CD14-positive monocyte (primary cell): ENCODE measurements around the gene GLP2R. TPM values are rescaled to one million over a fixed set of nuclear protein-coding genes. Genes with fewer than 3 reads are reported as not detected.

Source experiments
- DNase-seq, 3 donors: peaks; one replicate each; pipeline ENCODE4 v3.0.0-alpha.2; 2011 to 2022
- H2AFZ ChIP-seq: 2 replicates; pipeline ENCODE4 v1.6.0; 2012; ENCODE audit warnings: mild to moderate bottlenecking, low read depth, low read length, inconsistent platforms; ENCODE audit not compliant: insufficient read depth, poor library complexity, severe bottlenecking
- H3K27ac ChIP-seq, 2 donors: 1 replicate in 1 of 2; 2 replicates in 1 of 2; pipeline ENCODE4 v1.5.1; 2012 to 2013; ENCODE audit warnings: low read length in 2 of 2, control low read depth in 1 of 2, inconsistent platforms in 1 of 2, low read depth in 1 of 2, mild to moderate bottlenecking in 1 of 2
- H3K27me3 ChIP-seq, 2 donors: one replicate each; pipeline versions ENCODE4 v1.6.0 to v1.6.1; 2011 to 2013; ENCODE audit warnings: low read length in 2 of 2; ENCODE audit not compliant: control insufficient read depth in 2 of 2, insufficient read depth in 2 of 2
- H3K36me3 ChIP-seq, 2 donors: replicated peaks in 1 of 2; 1 replicate in 1 of 2; 2 replicates in 1 of 2; pipeline versions ENCODE4 v1.5.1 to v1.6.1; 2012 to 2013; ENCODE audit warnings: low read length in 2 of 2, control low read depth in 1 of 2, inconsistent platforms in 1 of 2, mild to moderate bottlenecking in 1 of 2; ENCODE audit not compliant: insufficient read depth in 2 of 2, control insufficient read depth in 1 of 2
- H3K4me1 ChIP-seq, 2 donors: 1 replicate in 1 of 2; 2 replicates in 1 of 2; pipeline versions ENCODE4 v1.5.1 to v1.6.1; 2012 to 2013; ENCODE audit warnings: low read length in 2 of 2, control low read depth in 1 of 2, inconsistent platforms in 1 of 2, mild to moderate bottlenecking in 1 of 2, moderate library complexity in 1 of 2; ENCODE audit not compliant: insufficient read depth in 2 of 2, control insufficient read depth in 1 of 2
- H3K4me2 ChIP-seq: replicated peaks from 2 replicates; pipeline ENCODE3; 2012; ENCODE audit warnings: low read length, moderate library complexity, mild to moderate bottlenecking; ENCODE audit not compliant: poor library complexity, severe bottlenecking; ENCODE audit errors: extremely low read depth
- H3K4me3 ChIP-seq, 3 experiments: fragments of 200-600 bp in 1 of 3; sonication (generic) in 1 of 3; replicated peaks in 1 of 3; 1 replicate in 2 of 3; 2 replicates in 1 of 3; pipeline ENCODE4 v1.5.1; 2011 to 2013; ENCODE audit warnings: low read length in 3 of 3, mild to moderate bottlenecking in 3 of 3, control low read depth in 2 of 3, low read depth in 2 of 3, inconsistent platforms in 1 of 3, moderate library complexity in 1 of 3
- H3K79me2 ChIP-seq: 2 replicates; pipeline ENCODE4 v1.6.0; 2012; ENCODE audit warnings: mild to moderate bottlenecking, control low read depth, inconsistent platforms, low read length, moderate library complexity; ENCODE audit not compliant: insufficient read depth
- H3K9ac ChIP-seq: 2 replicates; pipeline ENCODE4 v1.6.0; 2017; ENCODE audit warnings: low read length, mild to moderate bottlenecking; ENCODE audit not compliant: insufficient read depth, poor library complexity, severe bottlenecking
- H3K9me3 ChIP-seq, 2 donors: replicated peaks in 1 of 2; 1 replicate in 1 of 2; 2 replicates in 1 of 2; pipeline versions ENCODE4 v1.5.1 to v1.6.1; 2012 to 2013; ENCODE audit warnings: low read length in 2 of 2, control low read depth in 1 of 2; ENCODE audit not compliant: control insufficient read depth in 1 of 2, insufficient read depth in 1 of 2
- H4K20me1 ChIP-seq: 2 replicates; pipeline ENCODE4 v1.6.0; 2012; ENCODE audit warnings: mild to moderate bottlenecking, low read length, control low read depth, moderate library complexity; ENCODE audit not compliant: insufficient read depth
- H3K27ac Mint-ChIP-seq, 7 donors: one replicate each; pipeline ENCODE4 v1.8.0; 2020; ENCODE audit warnings: mild to moderate bottlenecking in 7 of 7, mixed read lengths in 7 of 7, moderate library complexity in 6 of 7, inconsistent platforms in 2 of 7
- H3K27me3 Mint-ChIP-seq, 3 donors: one replicate each; pipeline ENCODE4 v1.8.0; 2021 to 2022; ENCODE audit warnings: low read depth in 3 of 3, mild to moderate bottlenecking in 3 of 3, mixed read lengths in 3 of 3, moderate library complexity in 3 of 3, inconsistent platforms in 1 of 3
- H3K36me3 Mint-ChIP-seq, 2 donors: one replicate each; pipeline ENCODE4 v1.8.0; 2020; ENCODE audit warnings: mixed read lengths in 2 of 2, inconsistent platforms in 1 of 2, mild to moderate bottlenecking in 1 of 2
- H3K4me1 Mint-ChIP-seq: one replicate; pipeline ENCODE4 v1.8.0; 2020; ENCODE audit warnings: mild to moderate bottlenecking, mixed read lengths
- H3K4me3 Mint-ChIP-seq, 2 donors: one replicate each; pipeline ENCODE4 v1.8.0; 2020; ENCODE audit warnings: mild to moderate bottlenecking in 2 of 2, mixed read lengths in 2 of 2, moderate library complexity in 1 of 2
- H3K9me3 Mint-ChIP-seq, 7 donors: one replicate each; pipeline ENCODE4 v1.8.0; 2020 to 2022; ENCODE audit warnings: mixed read lengths in 7 of 7, mild to moderate bottlenecking in 6 of 7, moderate library complexity in 6 of 7, inconsistent platforms in 2 of 7
- CTCF ChIP-seq: fragments of 200-600 bp; IDR thresholded peaks from one replicate; pipeline ENCODE4 v1.8.0; 2022; ENCODE audit warnings: antibody characterized with exemption, mild to moderate bottlenecking
- WGBS: methylation state at CpG from one replicate; pipeline ENCODE4 v1.1.5; 2013; ENCODE audit warnings: missing lambda C conversion rate; ENCODE audit not compliant: insufficient coverage; 5-methylcytosine and 5-hydroxymethylcytosine counted together
- intact Hi-C, 2 donors: fragments of 100-400 bp; cut with micrococcal nuclease; formaldehyde crosslinking; loops; one replicate each; pipeline versions ENCODE4 v1.15.0 to v1.15.1; 2023
- polyA plus RNA-seq, 3 donors: library from polyadenylated mRNA; depleted of rRNA in 1 of 3; unstranded in 2 of 3; stranded (reverse) in 1 of 3; fragments of 300-500 nt in 2 of 3; fragments of >200 nt in 1 of 3; fragmentation: Illumina TruSeq in 2 of 3; gene quantifications; 1 replicate in 2 of 3; 2 replicates in 1 of 3; pipeline ENCODE4 v1.2.3, GENCODE V29; 2012 to 2021

GLP2R gene
- polyA plus RNA-seq, 3 donors, result not detected

GRCh38 chr17:9931144-9931741 is 105.5 kb downstream of the GLP2R start:
- no peak for DNase-seq
- H3K9me3 Mint-ChIP-seq, result peaks cover 0 to 2% (median 0%) of the 10 kb centered on the region in 7 donors
- Histone ChIP-seq H4K20me1 (peaks cover 60% of the 10 kb centered on the region), H3K27ac (no peak overlapping the region), H3K36me3 (peaks cover 78 to 93% of the 10 kb centered on the region in 2 donors), H2AFZ (no peak overlapping the region), H3K79me2 (no peaks in the 10 kb centered on the region), H3K27me3 (no peaks in the 10 kb centered on the region), H3K4me1 (no peaks in the 10 kb centered on the region), H3K4me2 (no peak overlapping the region), H3K4me3 (no peak overlapping the region), H3K9ac (no peak overlapping the region), H3K9me3 (no peaks in the 10 kb centered on the region)
- H3K4me1 Mint-ChIP-seq, result no peaks in the 10 kb centered on the region
- WGBS, result 93% methylated on average over 8 of the region's 12 CpGs
- no peaks in the 10 kb centered on the region for H3K27me3 Mint-ChIP-seq
- H3K36me3 Mint-ChIP-seq, result peaks cover 68 to 91% of the 10 kb centered on the region in 2 donors
- no peak for TF ChIP-seq CTCF
- H3K27ac Mint-ChIP-seq, result peak overlapping the region in 1 of 7 donors; percentile 37
- no peak overlapping the region for H3K4me3 Mint-ChIP-seq
- intact Hi-C loops, result no loop called here

- Histone ChIP-seq H3K79me2 (no peaks in the 10 kb centered on the region), H3K27me3 (no peaks in the 10 kb centered on the region), H3K36me3 (peaks cover 82 to 95% of the 10 kb centered on the region in 2 donors), H4K20me1 (peaks cover 64% of the 10 kb centered on the region), H2AFZ (no peak overlapping the region), H3K4me1 (no peaks in the 10 kb centered on the region), H3K4me3 (no peak overlapping the region), H3K9ac (no peak overlapping the region), H3K4me2 (no peak overlapping the region), H3K27ac (no peak overlapping the region), H3K9me3 (no peaks in the 10 kb centered on the region)
- DNase-seq, result no peak
- Mint-ChIP-seq H3K36me3 (peaks cover 74 to 92% of the 10 kb centered on the region in 2 donors), H3K4me3 (no peak overlapping the region), H3K27me3 (no peaks in the 10 kb centered on the region), H3K4me1 (no peaks in the 10 kb centered on the region), H3K27ac (peak overlapping the region in 1 of 7 donors; percentile 24), H3K9me3 (peaks cover 0 to 2% (median 0%) of the 10 kb centered on the region in 7 donors)
- intact Hi-C loops, result no loop called here
- TF ChIP-seq CTCF, result no peak
- WGBS, result 100% methylated on average over 2 of the region's 2 CpGs
Observed at GRCh38 chr17:9932491-9932890, 106.8 kb downstream of the GLP2R start.
